ENCODE results near the gene TNFSF8.

The TNFSF8 gene

GRCh38 chr9:114897196-114897595, 33.2 kb downstream of the TNFSF8 start:
- Mint-ChIP-seq H3K27ac (no peak overlapping the region), H3K27me3 (ENCODE audit: low read depth, poor library complexity) (peaks cover 7% of the 10 kb centered on the region), H3K36me3 (ENCODE audit: low read depth) (no peaks in the 10 kb centered on the region), H3K9me3 (no peaks in the 10 kb centered on the region), H3K4me3 (no peak overlapping the region), H3K4me1 (peaks cover 29% of the 10 kb centered on the region)
- no peak for TF ChIP-seq CTCF (IDR thresholded peaks at IDR 0.05)
- no peak for DNase-seq

GRCh38 chr9:114896344-114896743, 34.0 kb downstream of the TNFSF8 start:
- Mint-ChIP-seq H3K4me3 (no peak overlapping the region), H3K9me3 (no peaks in the 10 kb centered on the region), H3K36me3 (ENCODE audit: low read depth) (no peaks in the 10 kb centered on the region), H3K4me1 (peaks cover 24% of the 10 kb centered on the region), H3K27ac (no peak overlapping the region), H3K27me3 (ENCODE audit: low read depth, poor library complexity) (peaks cover 5% of the 10 kb centered on the region)
- TF ChIP-seq CTCF (IDR thresholded peaks at IDR 0.05) = no peak
- DNase-seq = no peak

DNA sequence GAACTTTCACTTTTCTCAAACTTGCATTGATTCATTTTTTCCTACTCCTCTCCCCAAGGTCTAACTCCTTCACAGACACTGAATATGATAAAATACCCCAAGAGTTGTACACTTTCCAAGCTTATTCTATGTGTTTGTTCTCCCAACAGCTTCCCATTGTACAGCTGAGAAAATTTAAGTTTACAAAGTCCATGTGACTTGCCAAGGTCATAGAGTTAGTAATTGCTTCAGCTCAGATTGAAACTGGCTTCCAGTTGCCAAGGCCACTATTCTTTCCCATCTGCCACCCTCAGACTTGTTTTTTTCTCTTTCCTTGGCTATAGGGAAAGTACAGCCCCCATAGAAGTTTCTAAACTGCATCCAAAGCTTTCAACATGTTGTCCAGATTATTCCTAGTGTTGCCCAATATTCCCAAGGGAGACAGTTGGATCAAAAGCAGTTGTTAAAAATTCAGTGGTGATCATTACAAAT, 34.8 kb downstream of the TNFSF8 start:
- no peak overlapping the region for H3K27ac Mint-ChIP-seq

GRCh38 chr9:114894609-114895433, 35.6 kb downstream of the TNFSF8 start:
- peaks cover 24% of the 10 kb centered on the region for H3K4me1 Mint-ChIP-seq
- peak overlapping the region; percentile 55 for H3K27ac Mint-ChIP-seq
- no peak for TF ChIP-seq CTCF (IDR thresholded peaks at IDR 0.05)
- no peak overlapping the region for H3K4me3 Mint-ChIP-seq
- no peak for DNase-seq
- no peaks in the 10 kb centered on the region for H3K9me3 Mint-ChIP-seq
- peaks cover 5% of the 10 kb centered on the region for H3K27me3 Mint-ChIP-seq (ENCODE audit: low read depth, poor library complexity)
- no peaks in the 10 kb centered on the region for H3K36me3 Mint-ChIP-seq (ENCODE audit: low read depth)

More for the DNA sequence above, 34.8 kb downstream of the TNFSF8 start:
- Mint-ChIP-seq H3K4me3 (no peak overlapping the region), H3K27me3 (ENCODE audit: low read depth, poor library complexity) (peaks cover 5% of the 10 kb centered on the region), H3K36me3 (ENCODE audit: low read depth) (no peaks in the 10 kb centered on the region), H3K4me1 (peaks cover 24% of the 10 kb centered on the region), H3K9me3 (no peaks in the 10 kb centered on the region)
- TF ChIP-seq CTCF (IDR thresholded peaks at IDR 0.05) = no peak
- no peak for DNase-seq

DNA sequence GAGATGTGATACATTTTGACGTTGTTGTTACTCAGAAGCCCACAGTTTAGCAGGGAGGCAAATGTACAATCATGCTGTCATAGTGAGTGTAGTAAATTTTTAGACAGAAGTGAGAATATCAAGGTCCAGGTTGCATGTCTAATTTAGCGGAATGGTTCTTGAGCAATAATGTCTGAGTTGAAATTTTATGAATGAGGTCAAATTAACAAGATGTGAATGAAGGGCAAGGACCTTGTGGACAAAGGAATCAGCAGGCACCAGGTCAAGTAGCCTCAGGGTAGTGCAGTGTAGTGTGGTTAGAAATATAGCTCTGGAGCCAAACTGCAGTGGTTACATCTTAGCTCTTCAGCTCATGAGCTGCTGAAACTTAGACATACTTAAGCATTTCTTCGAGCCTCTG, 36.2 kb downstream of the TNFSF8 start:
- Mint-ChIP-seq H3K27ac (no peak overlapping the region), H3K36me3 (ENCODE audit: low read depth) (no peaks in the 10 kb centered on the region), H3K27me3 (ENCODE audit: low read depth, poor library complexity) (peaks cover 5% of the 10 kb centered on the region), H3K4me3 (no peak overlapping the region), H3K4me1 (peaks cover 24% of the 10 kb centered on the region), H3K9me3 (no peaks in the 10 kb centered on the region)
- DNase-seq = no peak
- TF ChIP-seq CTCF (IDR thresholded peaks at IDR 0.05) = no peak

Data from nephron progenitor cell (in vitro differentiated cells).